Epithelial cell of proximal tubule (primary cell): ENCODE results near the gene NKIRAS1. TPM values are rescaled to one million over a fixed set of nuclear protein-coding genes. Genes with fewer than 3 reads are reported as not detected.

Experiments used
- DNase-seq: peaks from one replicate; pipeline ENCODE4 v3.0.0-alpha.2; 2011; ENCODE audit warnings: low read depth
- H3K4me3 ChIP-seq: 2 replicates; pipeline ENCODE4 v1.5.1; 2011; ENCODE audit warnings: low read depth, mild to moderate bottlenecking, low read length
- total RNA-seq: library from RNA; depleted of rRNA; stranded (reverse); fragments of >200 nt; gene quantifications from 2 replicates; pipeline ENCODE4 v1.2.3, GENCODE V29; 2015
- TF ChIP-seq, protein P1 (sequence below): conservative IDR thresholded peaks from 2 replicates; pipeline ENCODE4 v1.5.1; 2012; ENCODE audit warnings: low read depth, mild to moderate bottlenecking, low read length

Gene NKIRAS1
- total RNA-seq, 1 donor from 2014 or later = 5.9 TPM

DNA sequence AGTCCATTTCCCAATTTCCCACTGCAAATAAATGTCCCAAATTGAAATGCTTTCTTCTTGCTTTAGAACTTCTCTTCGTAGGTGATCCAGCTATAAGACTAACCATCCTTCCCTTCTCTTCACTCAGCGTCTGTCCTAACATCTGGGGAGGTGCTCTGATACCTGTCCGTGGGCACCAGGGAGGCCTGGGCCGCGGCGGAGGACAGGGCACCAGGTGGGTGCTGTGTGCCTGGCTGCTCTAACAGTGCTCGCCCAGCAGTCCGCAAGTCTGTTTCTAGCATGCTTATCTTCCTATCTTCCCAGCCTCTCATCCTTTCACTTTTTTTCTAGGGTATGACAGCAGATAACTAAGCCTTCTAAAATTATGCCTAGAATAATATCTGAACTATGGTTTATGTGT is 37.3 kb downstream of the NKIRAS1 start:
- no peak for DNase-seq

DNA sequence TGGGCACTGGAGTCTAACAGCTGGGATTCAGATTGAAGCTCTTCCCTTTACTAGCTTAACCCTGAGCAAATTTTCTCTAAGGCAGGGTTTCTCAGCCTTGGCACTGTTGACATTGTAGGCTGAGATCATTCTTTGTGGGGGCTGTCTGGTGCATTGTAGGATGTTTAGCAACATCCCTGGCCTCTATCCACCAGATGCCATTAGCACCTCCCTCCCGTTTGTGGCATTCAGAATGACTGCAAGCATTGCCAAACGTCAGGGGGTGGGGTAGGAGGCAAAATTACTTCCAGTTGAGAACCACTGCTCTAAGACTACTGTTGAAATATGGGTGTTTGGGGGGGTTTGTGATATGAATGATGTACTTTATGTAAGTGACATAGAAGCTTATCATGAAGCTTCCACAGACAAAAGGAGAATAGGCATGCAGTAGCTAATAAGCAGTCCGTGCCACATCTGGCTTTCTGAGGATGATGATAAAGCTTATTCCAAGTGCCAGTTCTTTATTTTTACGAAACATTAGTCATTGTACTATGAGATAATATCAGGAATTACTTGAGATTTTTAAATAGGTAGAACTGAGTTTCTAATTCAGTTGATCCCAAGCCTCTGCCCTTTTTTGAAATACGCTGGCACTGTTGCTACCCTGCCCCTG is 39.3 kb downstream of the NKIRAS1 start:
- TF ChIP-seq, protein P1, sequence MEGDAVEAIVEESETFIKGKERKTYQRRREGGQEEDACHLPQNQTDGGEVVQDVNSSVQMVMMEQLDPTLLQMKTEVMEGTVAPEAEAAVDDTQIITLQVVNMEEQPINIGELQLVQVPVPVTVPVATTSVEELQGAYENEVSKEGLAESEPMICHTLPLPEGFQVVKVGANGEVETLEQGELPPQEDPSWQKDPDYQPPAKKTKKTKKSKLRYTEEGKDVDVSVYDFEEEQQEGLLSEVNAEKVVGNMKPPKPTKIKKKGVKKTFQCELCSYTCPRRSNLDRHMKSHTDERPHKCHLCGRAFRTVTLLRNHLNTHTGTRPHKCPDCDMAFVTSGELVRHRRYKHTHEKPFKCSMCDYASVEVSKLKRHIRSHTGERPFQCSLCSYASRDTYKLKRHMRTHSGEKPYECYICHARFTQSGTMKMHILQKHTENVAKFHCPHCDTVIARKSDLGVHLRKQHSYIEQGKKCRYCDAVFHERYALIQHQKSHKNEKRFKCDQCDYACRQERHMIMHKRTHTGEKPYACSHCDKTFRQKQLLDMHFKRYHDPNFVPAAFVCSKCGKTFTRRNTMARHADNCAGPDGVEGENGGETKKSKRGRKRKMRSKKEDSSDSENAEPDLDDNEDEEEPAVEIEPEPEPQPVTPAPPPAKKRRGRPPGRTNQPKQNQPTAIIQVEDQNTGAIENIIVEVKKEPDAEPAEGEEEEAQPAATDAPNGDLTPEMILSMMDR = no peak
- peak; percentile 45 for DNase-seq
- no peak overlapping the region for H3K4me3 ChIP-seq

More for the DNA sequence above, 37.3 kb downstream of the NKIRAS1 start:
- no peak overlapping the region for H3K4me3 ChIP-seq
- TF ChIP-seq, protein P1 = no peak

DNA sequence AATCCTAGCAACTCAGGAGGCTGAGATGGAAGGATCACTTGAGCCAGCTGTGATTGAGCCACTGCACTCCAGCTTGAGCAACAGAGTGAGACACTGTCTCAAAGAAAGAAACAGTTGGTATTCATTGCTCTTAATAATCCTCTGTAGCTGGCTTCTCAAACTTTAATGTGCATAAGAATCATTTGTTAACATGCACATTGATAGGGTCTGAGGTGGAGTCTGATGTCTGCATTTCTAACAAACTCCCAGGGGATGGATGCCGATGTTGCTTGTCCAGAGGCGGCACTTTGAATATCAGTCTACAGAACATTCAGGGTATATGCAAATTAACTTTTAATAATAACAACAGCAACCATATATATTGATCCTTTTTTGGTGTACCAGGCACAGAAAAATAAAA is 39.9 kb downstream of the NKIRAS1 start:
- no peak overlapping the region for H3K4me3 ChIP-seq
- TF ChIP-seq, protein P1 = no peak
- no peak for DNase-seq

DNA sequence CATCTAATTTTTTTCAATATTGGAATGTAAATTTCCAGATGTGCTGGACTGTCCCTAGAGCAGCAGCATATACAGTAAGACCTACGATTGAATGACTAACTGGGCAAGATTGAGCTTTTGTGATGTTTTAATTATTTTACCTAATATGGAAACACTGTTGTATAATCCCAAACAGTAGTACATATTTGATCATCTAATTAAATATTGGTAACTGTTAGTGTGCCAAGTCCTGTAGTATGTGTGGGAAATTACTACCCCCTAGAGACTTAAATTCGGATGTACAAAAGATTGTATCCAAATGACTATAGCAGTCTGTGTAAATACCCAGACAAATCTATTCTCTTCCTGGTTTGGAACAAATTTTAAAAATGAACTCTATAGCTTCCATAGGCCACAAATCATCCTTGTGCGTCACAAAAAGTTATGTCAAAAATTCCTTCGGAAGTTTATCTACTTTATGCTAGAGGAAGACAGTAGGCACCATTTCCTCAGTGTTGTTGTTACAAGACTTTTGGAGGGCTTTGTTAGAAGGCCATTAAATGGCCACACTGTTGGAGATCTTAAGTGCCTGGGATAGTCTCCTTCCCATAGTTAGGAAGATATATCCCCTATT is 41.6 kb downstream of the NKIRAS1 start:
- DNase-seq = no peak
- H3K4me3 ChIP-seq = no peak overlapping the region
- TF ChIP-seq, protein P1 = no peak

DNA sequence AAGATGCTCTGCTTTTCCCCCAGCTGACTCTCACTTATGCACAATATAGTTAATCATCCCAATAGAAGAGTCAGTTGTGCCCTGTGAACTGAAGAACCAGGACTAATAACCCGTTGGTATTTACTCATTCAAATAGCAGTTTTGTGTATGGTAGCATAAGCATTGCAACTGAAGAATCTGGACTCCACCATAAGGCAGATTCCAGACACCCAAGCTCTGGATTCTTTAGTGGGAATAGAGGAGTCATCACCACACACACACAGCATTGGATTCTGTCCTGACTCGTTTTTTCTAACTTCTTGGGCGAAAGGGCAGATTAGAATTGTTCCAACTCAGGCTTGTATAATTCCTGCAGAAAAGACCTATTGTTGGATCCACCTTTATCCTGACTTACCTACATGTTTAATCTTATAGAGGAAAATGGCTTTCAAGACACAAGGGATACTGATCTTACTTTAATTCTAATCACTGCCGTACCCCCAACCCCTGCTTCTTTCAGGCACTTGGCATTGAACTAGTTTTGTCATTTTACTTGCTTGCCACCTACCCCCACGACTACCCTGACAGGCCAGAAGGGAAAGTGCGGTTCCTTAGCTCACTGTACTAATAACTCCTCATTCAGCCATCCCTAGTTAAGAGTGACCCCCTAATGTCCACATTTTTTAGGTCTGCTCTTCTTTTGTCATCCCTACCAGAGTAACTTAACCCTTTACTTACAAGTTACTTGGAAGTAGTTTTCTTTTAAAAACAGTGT is 42.3 kb downstream of the NKIRAS1 start:
- DNase-seq = no peak
- TF ChIP-seq, protein P1 = no peak

DNA sequence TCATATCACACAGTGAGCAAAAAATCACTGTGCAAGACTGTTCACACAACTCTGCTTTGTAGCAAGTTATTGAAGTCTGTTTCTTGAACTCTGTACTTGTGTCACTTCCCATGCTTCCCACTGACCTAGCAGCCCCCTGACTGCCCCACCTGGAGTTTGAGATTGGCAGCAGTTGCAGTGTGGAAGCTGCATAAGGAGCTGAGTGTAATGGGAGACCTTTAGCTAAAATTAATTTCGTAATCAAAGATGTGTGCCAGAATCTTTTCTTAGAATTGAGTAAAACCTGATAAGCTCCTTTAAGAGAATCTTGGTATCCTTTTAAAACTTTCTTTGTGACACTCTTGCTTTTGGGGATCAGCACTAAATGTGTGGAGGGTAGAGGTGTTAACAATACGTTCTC is 42.8 kb downstream of the NKIRAS1 start:
- TF ChIP-seq, protein P1 = no peak
- no peak for DNase-seq
- H3K4me3 ChIP-seq = no peak overlapping the region

More for the DNA sequence above, 42.3 kb downstream of the NKIRAS1 start:
- no peak overlapping the region for H3K4me3 ChIP-seq
